B cell (primary cell): ENCODE measurements around the gene GRHL3.

Source experiments
- CTCF ChIP-seq: fragments of 200-600 bp; IDR thresholded peaks from one replicate; pipeline ENCODE4 v1.8.0; 2022; ENCODE audit warnings: antibody characterized with exemption, mild to moderate bottlenecking
- EZH2 ChIP-seq: IDR thresholded peaks from 2 replicates; pipeline ENCODE4 v1.6.1; 2012; ENCODE audit warnings: borderline replicate concordance, low read depth, mild to moderate bottlenecking, moderate library complexity, low read length; ENCODE audit not compliant: insufficient read depth, poor library complexity, severe bottlenecking

GRCh38 chr1:24300971-24301784 lies 18.0 kb upstream of the GRHL3 start:
- TF ChIP-seq CTCF (no peak), EZH2 (no peak)
